ENCODE measurements around the gene MYZAP.

- TF ChIP-seq CTCF (IDR thresholded peaks at IDR 0.05) (no peak), POLR2A (IDR thresholded peaks at IDR 0.05) (no peak), POLR2AphosphoS5 (IDR thresholded peaks at IDR 0.05) (no peak)
These were observed 88.3 kb downstream of the MYZAP start for GRCh38 chr15:57680021-57680420.
